HG03439 (cell line): ENCODE measurements around the gene XPO1.

Source experiments
- ATAC-seq: cut with Tn5 transposase; IDR thresholded peaks from one replicate; pipeline ENCODE4 v1.9.1; 2021; ENCODE audit warnings: mild to moderate bottlenecking, moderate library complexity; ENCODE audit not compliant: unreplicated experiment

The XPO1 gene

DNA sequence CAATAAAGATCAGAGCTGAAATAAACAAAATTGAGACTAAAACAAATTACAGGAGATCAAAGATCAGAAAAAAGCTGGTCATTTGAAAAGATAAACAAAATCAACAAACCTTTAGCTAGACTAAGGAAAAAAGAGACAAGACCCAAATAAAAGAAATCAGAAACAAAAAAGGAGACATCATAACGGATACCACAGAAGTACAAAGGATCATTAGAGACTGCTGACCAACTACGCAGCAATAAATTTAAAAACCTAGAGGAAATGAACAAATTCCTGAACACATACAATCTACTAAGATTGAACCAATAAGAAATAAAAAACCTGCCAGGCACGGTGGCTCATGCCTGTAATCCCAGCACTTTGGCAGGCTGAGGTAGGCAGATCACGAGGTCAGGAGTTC is 101.0 kb downstream of the XPO1 start:
- no peak for ATAC-seq

DNA sequence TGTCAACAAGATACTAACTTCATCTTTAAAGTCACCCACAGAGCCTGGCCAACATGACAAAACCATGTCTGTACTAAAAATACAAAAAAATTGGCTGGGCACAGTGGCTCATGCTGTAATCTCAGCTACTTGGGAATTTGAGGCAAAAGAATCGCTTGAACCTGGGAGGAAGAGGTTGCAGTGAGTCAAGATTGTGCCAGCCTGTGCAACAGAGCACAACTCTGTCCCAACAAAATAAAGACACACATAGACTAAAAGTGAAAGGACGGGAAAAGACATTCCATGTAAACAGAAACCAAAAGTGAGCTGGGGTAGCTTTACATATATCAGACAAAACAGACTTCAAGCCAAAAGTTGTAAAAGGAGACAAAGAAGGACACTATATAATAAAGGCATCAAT is 102.1 kb downstream of the XPO1 start:
- ATAC-seq = no peak

DNA sequence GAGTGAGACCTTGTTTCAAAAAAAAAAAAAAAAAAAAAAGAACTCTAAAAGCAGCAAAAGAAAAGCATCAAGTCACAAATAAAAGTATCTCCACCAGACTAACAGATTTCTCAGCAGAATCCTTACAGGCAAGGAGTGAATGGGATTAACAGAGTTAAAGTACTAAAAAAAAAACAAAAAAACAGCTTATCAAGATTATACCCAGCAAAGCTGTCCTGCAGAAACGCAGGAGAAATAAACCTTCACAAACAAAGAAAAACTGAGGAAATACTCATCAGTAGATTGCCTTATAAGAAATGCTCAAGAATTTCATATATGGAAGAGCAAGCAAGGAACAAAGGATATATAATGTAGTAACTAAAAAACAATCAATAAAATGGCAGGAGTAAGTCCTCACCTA is 102.9 kb downstream of the XPO1 start:
- no peak for ATAC-seq

DNA sequence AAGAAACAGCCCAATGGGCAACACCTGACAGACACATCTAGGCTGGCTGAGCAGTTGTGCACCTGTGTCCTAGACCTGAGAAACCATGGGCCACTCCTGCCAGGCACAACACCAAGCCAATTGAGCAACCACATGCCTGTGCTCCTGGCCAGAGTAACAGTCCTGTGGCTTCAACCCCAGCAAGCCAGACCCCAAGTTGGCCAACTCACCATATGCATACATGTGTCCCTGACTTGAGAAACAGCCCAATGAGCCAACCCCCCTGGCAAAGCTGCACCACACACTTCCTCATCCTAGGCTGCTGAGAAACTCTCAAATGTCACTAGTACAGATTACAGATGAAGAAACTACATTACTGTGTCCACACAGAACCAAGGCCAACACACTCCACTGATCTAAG is 103.8 kb downstream of the XPO1 start:
- ATAC-seq = no peak

DNA sequence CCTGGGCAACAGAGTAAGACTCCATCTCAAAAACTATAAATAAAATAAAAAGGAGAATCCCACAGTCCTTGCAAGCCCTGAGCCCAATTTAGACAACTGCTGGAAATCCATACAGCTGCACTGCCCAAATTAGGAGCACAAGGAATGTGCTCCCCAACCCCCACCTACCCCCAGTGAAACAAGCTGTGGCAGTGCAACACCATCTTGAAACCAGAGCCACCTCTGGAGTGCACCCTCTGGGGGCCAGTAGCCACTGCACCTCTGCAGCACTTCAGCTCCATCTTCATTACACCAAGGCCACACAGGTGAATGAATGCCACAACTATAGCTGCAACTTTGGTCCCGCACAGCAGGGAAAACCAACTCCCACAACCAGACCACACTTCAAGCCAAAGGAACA is 104.5 kb downstream of the XPO1 start:
- ATAC-seq = no peak

DNA sequence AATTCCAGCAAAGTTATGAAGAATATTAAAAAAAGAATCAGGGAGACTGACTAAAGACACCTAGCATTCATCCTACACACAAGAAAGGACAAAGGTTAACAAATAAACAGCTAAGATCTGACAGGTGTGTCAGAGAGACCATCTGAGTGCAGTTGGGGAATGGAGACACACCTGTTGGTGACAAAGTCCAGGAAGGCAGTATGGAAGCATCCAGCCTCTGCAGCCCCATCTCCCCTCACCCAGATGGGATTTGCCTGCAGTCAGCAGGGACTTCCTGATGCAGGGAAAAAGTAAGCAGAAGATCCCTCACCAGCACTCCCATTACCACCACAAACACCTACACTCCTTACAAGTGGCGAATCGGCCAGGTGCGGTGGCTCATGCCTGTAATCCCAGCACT is 105.2 kb downstream of the XPO1 start:
- ATAC-seq = no peak

DNA sequence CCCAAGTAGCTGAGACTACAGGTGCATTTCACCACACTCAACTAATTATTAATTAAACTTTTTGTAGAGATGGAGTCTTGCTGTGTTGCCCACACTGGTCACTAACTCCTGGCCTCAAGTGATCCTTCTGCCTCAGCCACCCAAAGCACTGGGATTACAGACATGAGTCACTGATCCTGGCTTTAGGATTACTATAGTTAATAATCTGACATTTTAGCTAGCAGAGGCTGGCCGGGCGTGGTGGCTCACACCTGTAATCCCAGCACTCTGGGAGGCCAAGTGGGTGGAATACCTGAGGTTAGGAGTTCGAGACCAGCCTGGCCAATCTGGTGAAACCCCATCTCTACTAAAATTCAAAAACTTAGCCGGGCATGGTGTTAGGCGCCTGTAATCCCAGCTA is 106.8 kb downstream of the XPO1 start:
- ATAC-seq = no peak
